GM12864 (cell line): ENCODE measurements around the gene YJU2.

Experiments used
- DNase-seq: peaks from one replicate; pipeline ENCODE4 v3.0.0-alpha.2; 2011; ENCODE audit warnings: low read depth
- H3K4me3 ChIP-seq: 2 replicates; pipeline ENCODE4 v1.5.1; 2011; ENCODE audit warnings: mild to moderate bottlenecking, low read depth, low read length, control low read depth
- CTCF ChIP-seq: IDR thresholded peaks from 2 replicates; pipeline ENCODE4 v1.5.1; 2011; ENCODE audit warnings: low read depth, mild to moderate bottlenecking, moderate library complexity, low read length, control low read depth, inconsistent platforms; ENCODE audit errors: missing control alignments

The YJU2 gene

GRCh38 chr19:4260613-4261191, 13.8 kb downstream of the YJU2 start:
- no peak for TF ChIP-seq CTCF
- no peak overlapping the region for H3K4me3 ChIP-seq
- no peak for DNase-seq

- H3K4me3 ChIP-seq = no peak overlapping the region
- TF ChIP-seq CTCF = no peak
- DNase-seq = no peak
These were observed 17.9 kb downstream of the YJU2 start for GRCh38 chr19:4264812-4265211.

GRCh38 chr19:4266253-4267000, 19.5 kb downstream of the YJU2 start:
- TF ChIP-seq CTCF = no peak
- no peak overlapping the region for H3K4me3 ChIP-seq
- DNase-seq = no peak

- H3K4me3 ChIP-seq = no peak overlapping the region
- peak; percentile 67 for TF ChIP-seq CTCF
- DNase-seq = no peak
These were observed 20.4 kb downstream of the YJU2 start for GRCh38 chr19:4267101-4267900.

GRCh38 chr19:4267901-4268815, 21.3 kb downstream of the YJU2 start:
- TF ChIP-seq CTCF = no peak
- no peak overlapping the region for H3K4me3 ChIP-seq
- DNase-seq = no peak

GRCh38 chr19:4268816-4269430, 22.0 kb downstream of the YJU2 start:
- no peak overlapping the region for H3K4me3 ChIP-seq
- DNase-seq = no peak
- TF ChIP-seq CTCF = no peak
